Tibial artery (tissue), 4 donors: ENCODE results near the gene SLC15A1.
A peak's percentile ranks its signal among the peaks of the same experiment; 100 is the strongest.

Source experiments
- DNase-seq, 2 donors: peaks; one replicate each; pipeline ENCODE4 v3.0.0-alpha.2; 2019
- H3K27ac ChIP-seq, 2 donors: fragments of 200-600 bp; sonication (generic) in 1 of 2; 1 replicate in 1 of 2; 2 replicates in 1 of 2; pipeline ENCODE4 v1.5.1; 2018 to 2019; ENCODE audit warnings: mild to moderate bottlenecking in 1 of 2
- H3K27me3 ChIP-seq, 2 donors: fragments of 200-600 bp; sonication (generic) in 1 of 2; one replicate each; pipeline versions ENCODE4 v1.5.1 to v1.6.0; 2016 to 2019
- H3K36me3 ChIP-seq, 3 donors: fragments of 200-600 bp; sonication (generic) in 2 of 3; one replicate each; pipeline ENCODE4 v1.5.1; 2016 to 2019; ENCODE audit warnings: mild to moderate bottlenecking in 2 of 3
- H3K4me1 ChIP-seq, 4 donors: fragments of 200-600 bp; sonication (generic) in 2 of 4; 1 replicate in 3 of 4; 2 replicates in 1 of 4; pipeline ENCODE4 v1.5.1; 2016 to 2019
- H3K4me3 ChIP-seq, 2 donors: fragments of 200-600 bp; sonication (generic) in 1 of 2; 1 replicate in 1 of 2; 2 replicates in 1 of 2; pipeline ENCODE4 v1.5.1; 2018 to 2019; ENCODE audit warnings: mild to moderate bottlenecking in 2 of 2
- H3K9me3 ChIP-seq, 3 donors: fragments of 200-600 bp; sonication (generic) in 1 of 3; one replicate each; pipeline ENCODE4 v1.5.1; 2016 to 2019
- CTCF ChIP-seq, 2 experiments: fragments of 200-600 bp in 1 of 2; fragments of 450-650 bp in 1 of 2; IDR thresholded peaks; one replicate each; pipeline ENCODE4 v1.5.1; 2017 to 2019; ENCODE audit warnings: antibody characterized with exemption in 2 of 2, mild to moderate bottlenecking in 1 of 2, moderate library complexity in 1 of 2
- intact Hi-C: fragments of 100-400 bp; cut with DNase I; formaldehyde crosslinking; loops from one replicate; pipeline ENCODE4 v1.15.0; 2023; ENCODE audit warnings: low total_unique reads

The SLC15A1 gene

GRCh38 chr13:98677398-98677797, 75.1 kb downstream of the SLC15A1 start:
- Histone ChIP-seq H3K4me3 (no peak overlapping the region), H3K9me3 (no peaks in the 10 kb centered on the region), H3K4me1 (peaks cover 0 to 10% (median 2%) of the 10 kb centered on the region in 4 donors), H3K36me3 (no peaks in the 10 kb centered on the region), H3K27ac (no peak overlapping the region), H3K27me3 (no peaks in the 10 kb centered on the region)
- TF ChIP-seq CTCF (IDR thresholded peaks at IDR 0.05) = no peak
- no peak for DNase-seq
- intact Hi-C loops = loop anchor here (10.0 kb wide), 1 partner anchor 643 kb away; no protein-coding TSS in a partner anchor

- TF ChIP-seq CTCF (IDR thresholded peaks at IDR 0.05) = no peak
- H3K9me3 ChIP-seq = no peaks in the 10 kb centered on the region
- peaks cover 0 to 10% (median 2%) of the 10 kb centered on the region in 4 donors for H3K4me1 ChIP-seq
- H3K27me3 ChIP-seq = no peaks in the 10 kb centered on the region
- no peak overlapping the region for H3K4me3 ChIP-seq
- intact Hi-C loops = loop anchor here (10.0 kb wide), 1 partner anchor 641 kb away; no protein-coding TSS in a partner anchor
- H3K27ac ChIP-seq = no peak overlapping the region
- DNase-seq = no peak
- no peaks in the 10 kb centered on the region for H3K36me3 ChIP-seq
These were observed 76.2 kb downstream of the SLC15A1 start for GRCh38 chr13:98676239-98676638.

GRCh38 chr13:98675837-98676236, 76.6 kb downstream of the SLC15A1 start:
- H3K36me3 ChIP-seq = no peaks in the 10 kb centered on the region
- H3K4me1 ChIP-seq = peaks cover 0 to 10% (median 2%) of the 10 kb centered on the region in 4 donors
- H3K27ac ChIP-seq = no peak overlapping the region
- intact Hi-C loops = loop anchor here (10.0 kb wide), 1 partner anchor 641 kb away; no protein-coding TSS in a partner anchor
- TF ChIP-seq CTCF (IDR thresholded peaks at IDR 0.05) = no peak
- H3K9me3 ChIP-seq = no peaks in the 10 kb centered on the region
- no peaks in the 10 kb centered on the region for H3K27me3 ChIP-seq
- DNase-seq = no peak
- H3K4me3 ChIP-seq = no peak overlapping the region

- TF ChIP-seq CTCF (IDR thresholded peaks at IDR 0.05) = no peak
- no peak overlapping the region for H3K27ac ChIP-seq
- no peak for DNase-seq
- peaks cover 0 to 10% (median 2%) of the 10 kb centered on the region in 4 donors for H3K4me1 ChIP-seq
- no peaks in the 10 kb centered on the region for H3K9me3 ChIP-seq
- intact Hi-C loops = loop anchor here (10.0 kb wide), 1 partner anchor 640 kb away; no protein-coding TSS in a partner anchor
- no peaks in the 10 kb centered on the region for H3K36me3 ChIP-seq
- H3K4me3 ChIP-seq = no peak overlapping the region
- H3K27me3 ChIP-seq = no peaks in the 10 kb centered on the region
These were observed 77.4 kb downstream of the SLC15A1 start for GRCh38 chr13:98675066-98675465.

GRCh38 chr13:98672947-98673613, 79.4 kb downstream of the SLC15A1 start:
- peak; percentile 74 to 86 for DNase-seq
- H3K9me3 ChIP-seq = no peaks in the 10 kb centered on the region
- no peak overlapping the region for H3K4me3 ChIP-seq
- intact Hi-C loops = loop anchor here (10.0 kb wide), 1 partner anchor 638 kb away; no protein-coding TSS in a partner anchor
- peaks cover 0 to 10% (median 2%) of the 10 kb centered on the region in 4 donors for H3K4me1 ChIP-seq
- TF ChIP-seq CTCF (IDR thresholded peaks at IDR 0.05) = peak; percentile 82 to 86
- H3K27ac ChIP-seq = no peak overlapping the region
- H3K27me3 ChIP-seq = no peaks in the 10 kb centered on the region
- H3K36me3 ChIP-seq = no peaks in the 10 kb centered on the region
